ENCODE data around the gene DUSP23.

The DUSP23 gene

DNA sequence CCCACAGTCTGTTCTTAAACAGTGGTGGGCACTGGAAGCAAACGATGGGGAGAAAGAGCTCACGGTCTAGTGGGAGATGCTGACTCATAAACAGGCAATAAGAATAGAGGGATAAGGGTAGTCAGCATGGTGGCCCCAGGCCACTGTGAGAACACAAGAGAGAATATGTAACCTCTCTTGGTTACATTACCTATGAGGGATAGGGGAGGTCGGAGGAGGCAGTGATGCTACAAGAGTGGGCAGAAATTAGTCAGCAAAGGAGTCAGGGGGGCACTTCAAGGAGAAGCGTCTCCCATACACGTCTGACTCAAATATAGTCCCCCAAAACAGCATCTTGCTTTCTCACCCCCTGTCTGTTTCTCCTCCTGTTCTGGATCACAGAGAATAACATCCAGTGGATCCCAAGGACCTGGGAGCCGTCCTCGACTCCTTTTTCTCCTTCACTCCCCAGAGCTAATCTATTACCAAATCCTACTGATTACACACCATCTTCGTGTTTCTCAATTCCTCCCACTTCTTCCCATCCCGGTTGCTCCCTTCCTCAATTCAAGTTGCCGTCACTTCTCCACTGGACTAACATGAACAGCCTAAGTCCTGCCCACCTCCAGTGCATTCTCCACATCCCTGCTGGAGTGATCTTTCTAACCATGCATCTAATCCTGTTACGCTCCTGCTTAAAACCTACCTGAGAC, 48.0 kb downstream of the DUSP23 start:
- no peaks in the 10 kb centered on the region for H3K36me3 ChIP-seq (ENCODE audit: low read length)
- TF ChIP-seq, protein P1, sequence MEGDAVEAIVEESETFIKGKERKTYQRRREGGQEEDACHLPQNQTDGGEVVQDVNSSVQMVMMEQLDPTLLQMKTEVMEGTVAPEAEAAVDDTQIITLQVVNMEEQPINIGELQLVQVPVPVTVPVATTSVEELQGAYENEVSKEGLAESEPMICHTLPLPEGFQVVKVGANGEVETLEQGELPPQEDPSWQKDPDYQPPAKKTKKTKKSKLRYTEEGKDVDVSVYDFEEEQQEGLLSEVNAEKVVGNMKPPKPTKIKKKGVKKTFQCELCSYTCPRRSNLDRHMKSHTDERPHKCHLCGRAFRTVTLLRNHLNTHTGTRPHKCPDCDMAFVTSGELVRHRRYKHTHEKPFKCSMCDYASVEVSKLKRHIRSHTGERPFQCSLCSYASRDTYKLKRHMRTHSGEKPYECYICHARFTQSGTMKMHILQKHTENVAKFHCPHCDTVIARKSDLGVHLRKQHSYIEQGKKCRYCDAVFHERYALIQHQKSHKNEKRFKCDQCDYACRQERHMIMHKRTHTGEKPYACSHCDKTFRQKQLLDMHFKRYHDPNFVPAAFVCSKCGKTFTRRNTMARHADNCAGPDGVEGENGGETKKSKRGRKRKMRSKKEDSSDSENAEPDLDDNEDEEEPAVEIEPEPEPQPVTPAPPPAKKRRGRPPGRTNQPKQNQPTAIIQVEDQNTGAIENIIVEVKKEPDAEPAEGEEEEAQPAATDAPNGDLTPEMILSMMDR (IDR thresholded peaks at IDR 0.05; ENCODE audit: insufficient read depth, low read length, poor library complexity, severe bottlenecking) = no peak
- no peak for TF ChIP-seq EZH2phosphoT487 (conservative IDR thresholded peaks at IDR 0.05; ENCODE audit: low read length)
- no peak overlapping the region for H3K27ac ChIP-seq (ENCODE audit: low read depth, low read length)
- H2AFZ ChIP-seq (ENCODE audit: low read depth, low read length, severe bottlenecking) = no peak overlapping the region
- no peaks in the 10 kb centered on the region for H3K9me2 ChIP-seq (replicated peaks; ENCODE audit: insufficient read depth, low read length)
- no peak overlapping the region for H3K4me2 ChIP-seq (ENCODE audit: low read depth, low read length, poor library complexity, severe bottlenecking)
- H3K4me3 ChIP-seq (ENCODE audit: insufficient read depth, low read length, poor library complexity, severe bottlenecking) = no peak overlapping the region
- H3K27me3 ChIP-seq (ENCODE audit: low read length) = no peaks in the 10 kb centered on the region
- no peaks in the 10 kb centered on the region for H3F3A ChIP-seq (ENCODE audit: insufficient read depth)
- H3K79me2 ChIP-seq (ENCODE audit: insufficient read depth, low read length) = no peaks in the 10 kb centered on the region
- H3K9me3 ChIP-seq (ENCODE audit: insufficient read depth, low read length) = no peaks in the 10 kb centered on the region
- H4K20me1 ChIP-seq (ENCODE audit: low read depth, low read length) = no peaks in the 10 kb centered on the region
- H3K9ac ChIP-seq (ENCODE audit: low read length) = no peak overlapping the region

GRCh38 chr1:159829273-159829634, 48.5 kb downstream of the DUSP23 start:
- no peaks in the 10 kb centered on the region for H3K79me2 ChIP-seq (ENCODE audit: insufficient read depth, low read length)
- H3K36me3 ChIP-seq (ENCODE audit: low read length) = no peaks in the 10 kb centered on the region
- H3K4me2 ChIP-seq (ENCODE audit: low read depth, low read length, poor library complexity, severe bottlenecking) = no peak overlapping the region
- no peak for TF ChIP-seq EZH2phosphoT487 (conservative IDR thresholded peaks at IDR 0.05; ENCODE audit: low read length)
- TF ChIP-seq, protein P1 (IDR thresholded peaks at IDR 0.05; ENCODE audit: insufficient read depth, low read length, poor library complexity, severe bottlenecking) = peak; percentile 32
- no peaks in the 10 kb centered on the region for H4K20me1 ChIP-seq (ENCODE audit: low read depth, low read length)
- no peak overlapping the region for H3K9ac ChIP-seq (ENCODE audit: low read length)
- no peak overlapping the region for H3K27ac ChIP-seq (ENCODE audit: low read depth, low read length)
- no peaks in the 10 kb centered on the region for H3K9me3 ChIP-seq (ENCODE audit: insufficient read depth, low read length)
- H2AFZ ChIP-seq (ENCODE audit: low read depth, low read length, severe bottlenecking) = no peak overlapping the region
- no peaks in the 10 kb centered on the region for H3K27me3 ChIP-seq (ENCODE audit: low read length)
- no peak overlapping the region for H3K4me3 ChIP-seq (ENCODE audit: insufficient read depth, low read length, poor library complexity, severe bottlenecking)
- H3F3A ChIP-seq (ENCODE audit: insufficient read depth) = no peaks in the 10 kb centered on the region
- H3K9me2 ChIP-seq (replicated peaks; ENCODE audit: insufficient read depth, low read length) = no peaks in the 10 kb centered on the region

DNA sequence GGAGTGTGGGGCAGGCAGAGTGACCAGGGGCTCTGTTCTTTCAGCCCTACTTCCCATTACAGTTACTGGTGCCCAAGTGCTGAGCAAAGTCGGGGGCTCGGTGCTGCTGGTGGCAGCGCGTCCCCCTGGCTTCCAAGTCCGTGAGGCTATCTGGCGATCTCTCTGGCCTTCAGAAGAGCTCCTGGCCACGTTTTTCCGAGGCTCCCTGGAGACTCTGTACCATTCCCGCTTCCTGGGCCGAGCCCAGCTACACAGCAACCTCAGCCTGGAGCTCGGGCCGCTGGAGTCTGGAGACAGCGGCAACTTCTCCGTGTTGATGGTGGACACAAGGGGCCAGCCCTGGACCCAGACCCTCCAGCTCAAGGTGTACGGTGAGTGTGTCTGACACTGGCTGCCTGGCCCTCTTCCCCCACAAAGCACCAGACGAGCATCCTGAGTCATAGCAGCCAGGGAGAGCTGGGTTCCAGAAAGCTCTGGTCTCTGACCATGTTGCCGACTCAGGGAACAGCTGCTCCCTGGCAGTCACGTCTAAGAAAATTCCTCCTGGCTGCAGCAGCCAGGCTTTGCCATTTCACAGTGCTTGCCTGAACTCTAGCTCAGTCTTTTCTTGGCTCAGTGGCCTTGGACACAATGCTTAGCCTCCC, 49.2 kb downstream of the DUSP23 start:
- H3K4me2 ChIP-seq (ENCODE audit: low read depth, low read length, poor library complexity, severe bottlenecking) = no peak overlapping the region
- no peaks in the 10 kb centered on the region for H3K27me3 ChIP-seq (ENCODE audit: low read length)

More for the DNA sequence above, 49.2 kb downstream of the DUSP23 start:
- H3K27ac ChIP-seq (ENCODE audit: low read depth, low read length) = no peak overlapping the region
- no peak overlapping the region for H3K4me3 ChIP-seq (ENCODE audit: insufficient read depth, low read length, poor library complexity, severe bottlenecking)
- H3K79me2 ChIP-seq (ENCODE audit: insufficient read depth, low read length) = no peaks in the 10 kb centered on the region
- H3K36me3 ChIP-seq (ENCODE audit: low read length) = no peaks in the 10 kb centered on the region
- H4K20me1 ChIP-seq (ENCODE audit: low read depth, low read length) = no peaks in the 10 kb centered on the region
- H2AFZ ChIP-seq (ENCODE audit: low read depth, low read length, severe bottlenecking) = no peak overlapping the region
- TF ChIP-seq EZH2phosphoT487 (conservative IDR thresholded peaks at IDR 0.05; ENCODE audit: low read length) = no peak
- TF ChIP-seq, protein P1 (IDR thresholded peaks at IDR 0.05; ENCODE audit: insufficient read depth, low read length, poor library complexity, severe bottlenecking) = no peak
- no peaks in the 10 kb centered on the region for H3K9me2 ChIP-seq (replicated peaks; ENCODE audit: insufficient read depth, low read length)
- no peaks in the 10 kb centered on the region for H3K9me3 ChIP-seq (ENCODE audit: insufficient read depth, low read length)
- no peak overlapping the region for H3K9ac ChIP-seq (ENCODE audit: low read length)
- no peaks in the 10 kb centered on the region for H3F3A ChIP-seq (ENCODE audit: insufficient read depth)
